Heart left ventricle (tissue), 13 donors: ENCODE results near the gene ZNF80.

Source experiments
- CTCF ChIP-seq, 12 donors: fragments of 200-600 bp; sonication (generic) in 4 of 12; IDR thresholded peaks; one replicate each; pipeline versions ENCODE4 v1.5.0 to v1.8.0; 2018 to 2022; ENCODE audit warnings: antibody characterized with exemption in 12 of 12, mild to moderate bottlenecking in 5 of 12
- POLR2A ChIP-seq, 2 donors: fragments of 450-650 bp; IDR thresholded peaks; one replicate each; pipeline ENCODE4 v1.6.1; 2017; ENCODE audit warnings: antibody characterized with exemption in 2 of 2, mild to moderate bottlenecking in 2 of 2, moderate library complexity in 2 of 2
- donor health status: ischemic (EF 13 %, LVEDD 7.1; RV severe dilation, severe dysfunction).
- donor health status: DM: no; HTN: yes; CAD: no.
- donor health status: DM: no; HTN: no; CAD: no.
- donor health status: ischemic (EF 25% LVEDD 6.9; RV normal size, moderate dysfunction).
- donor health status: ischemic (EF 25% LVEDD 5.7; RV mildly dilated, moderate dysfunction).
- donor health status: ischemic (EF 35%, LVEDD 5.7; RV mildly dilated, moderate dysfunction).
- donor health status: nonischemic (EF 11% LVEDD 7.7; RV severe dilation, severe dysfunction).
- donor health status: DM: yes; HTN: yes; CAD: no.
- donor health status: PGD.
- donor health status: ischemic (EF 29% LVEDD 5.4; RV normal size, mild dysfunction).
- donor health status: nonischemic (EF 23%, LVEDD 6.1; RV moderate dilation, normal function).

GRCh38 chr3:114217266-114217665 is 20.1 kb downstream of the ZNF80 start:
- TF ChIP-seq CTCF (IDR thresholded peaks at IDR 0.05) (no peak), POLR2A (IDR thresholded peaks at IDR 0.05) (no peak)
